ENCODE measurements around the gene YES1.

- TF ChIP-seq CTCF (IDR thresholded peaks at IDR 0.05; ENCODE audit: borderline replicate concordance, extremely low read depth, low read length, poor library complexity, severe bottlenecking), result no peak
- TF ChIP-seq EZH2 (IDR thresholded peaks at IDR 0.05; ENCODE audit: borderline replicate concordance, low read depth, low read length, severe bottlenecking), result no peak
Measured at GRCh38 chr18:840023-840408, 28.0 kb upstream of the YES1 start.

Data from DND-41 (cell line).